GM20000 (cell line): ENCODE results near the gene SHMT2.
A peak's percentile ranks its signal among the peaks of the same experiment; 100 is the strongest.

Experiments used
- DNase-seq: peaks from one replicate; pipeline ENCODE4 v3.0.0; 2012; ENCODE audit warnings: low spot score
- CTCF ChIP-seq: IDR thresholded peaks from 2 replicates; pipeline ENCODE4 v1.5.1; 2012; ENCODE audit warnings: mild to moderate bottlenecking, control low read depth; ENCODE audit errors: extremely low read depth, missing control alignments

The SHMT2 gene

DNA sequence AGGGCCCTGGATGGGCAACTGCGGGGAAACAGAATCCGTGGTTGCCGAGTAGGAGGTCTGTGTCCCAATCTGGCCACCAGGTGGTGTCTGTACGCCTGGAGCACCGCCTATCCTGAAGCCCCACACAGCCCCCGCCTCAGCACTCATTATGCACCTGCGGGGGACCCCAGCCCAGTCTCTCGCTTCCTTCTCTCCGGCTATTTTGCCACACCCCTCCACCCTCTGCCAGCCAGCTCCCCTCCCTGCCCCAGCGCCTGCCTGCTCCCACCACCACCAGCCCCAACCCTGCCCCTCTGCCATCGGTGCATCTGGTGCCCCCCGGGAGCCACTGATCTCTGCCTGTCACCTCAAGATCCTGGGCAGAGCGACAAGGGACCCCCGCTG is 15.1 kb upstream of the SHMT2 start:
- TF ChIP-seq CTCF: peak; percentile 82
- DNase-seq: peak; percentile 86

- no peak for TF ChIP-seq CTCF
- no peak for DNase-seq
Measured at GRCh38 chr12:57215065-57215464, 14.4 kb upstream of the SHMT2 start.

GRCh38 chr12:57215668-57216013 is 13.9 kb upstream of the SHMT2 start:
- peak; percentile 77 for DNase-seq
- no peak for TF ChIP-seq CTCF

DNA sequence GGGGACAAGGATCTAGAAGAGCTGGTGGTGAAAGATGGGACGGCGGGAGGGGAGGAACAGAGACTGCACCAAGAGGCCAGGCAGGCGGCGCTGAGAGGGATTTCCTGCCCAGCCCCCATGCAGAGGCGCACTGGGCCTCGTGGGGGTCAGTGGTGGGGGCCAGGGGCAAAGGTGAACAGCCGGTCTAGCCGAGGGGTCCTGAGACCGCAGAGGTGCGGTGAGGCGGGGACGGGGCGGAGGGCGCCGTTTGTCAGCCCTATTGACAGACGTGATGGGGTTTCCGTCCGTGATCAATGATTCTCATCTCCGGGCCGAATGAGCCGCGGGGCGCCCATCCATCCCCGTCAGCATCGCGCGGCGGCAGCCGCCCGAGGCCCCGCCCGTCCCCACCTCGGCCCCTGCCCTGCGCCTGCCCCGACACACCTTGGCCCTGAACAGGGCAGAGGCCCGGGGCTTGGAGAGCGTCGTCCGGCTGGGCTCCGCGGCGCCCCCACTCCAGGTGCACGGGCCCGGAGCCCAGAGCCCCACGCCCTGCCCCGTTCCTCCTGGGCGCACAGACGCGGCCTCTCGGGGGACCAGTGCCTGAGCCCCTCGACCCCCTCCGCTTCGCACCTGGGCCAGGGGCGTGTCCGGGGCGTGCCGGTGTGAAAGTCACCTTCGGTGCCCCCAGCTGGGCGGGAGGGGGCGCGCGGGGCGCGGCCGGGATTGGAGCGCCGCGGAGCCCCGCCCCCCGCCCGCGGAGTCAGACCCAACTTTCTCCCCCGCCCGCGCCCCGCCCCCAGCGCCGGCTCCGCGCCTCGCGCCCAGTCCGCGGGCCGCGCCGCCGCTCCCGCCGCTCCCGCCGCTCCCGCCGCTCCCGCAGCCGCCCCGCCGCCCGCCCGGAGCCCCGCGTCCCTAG is 13.2 kb upstream of the SHMT2 start, which contains the start of gene NXPH4:
NXPH4 (plus strand) TSS at position 781 of the 898 bp plus-strand sequence. CDS start 176 bp downstream, outside the sequence.
- TF ChIP-seq CTCF: peak; percentile 25
- peak; percentile 88 for DNase-seq

DNA sequence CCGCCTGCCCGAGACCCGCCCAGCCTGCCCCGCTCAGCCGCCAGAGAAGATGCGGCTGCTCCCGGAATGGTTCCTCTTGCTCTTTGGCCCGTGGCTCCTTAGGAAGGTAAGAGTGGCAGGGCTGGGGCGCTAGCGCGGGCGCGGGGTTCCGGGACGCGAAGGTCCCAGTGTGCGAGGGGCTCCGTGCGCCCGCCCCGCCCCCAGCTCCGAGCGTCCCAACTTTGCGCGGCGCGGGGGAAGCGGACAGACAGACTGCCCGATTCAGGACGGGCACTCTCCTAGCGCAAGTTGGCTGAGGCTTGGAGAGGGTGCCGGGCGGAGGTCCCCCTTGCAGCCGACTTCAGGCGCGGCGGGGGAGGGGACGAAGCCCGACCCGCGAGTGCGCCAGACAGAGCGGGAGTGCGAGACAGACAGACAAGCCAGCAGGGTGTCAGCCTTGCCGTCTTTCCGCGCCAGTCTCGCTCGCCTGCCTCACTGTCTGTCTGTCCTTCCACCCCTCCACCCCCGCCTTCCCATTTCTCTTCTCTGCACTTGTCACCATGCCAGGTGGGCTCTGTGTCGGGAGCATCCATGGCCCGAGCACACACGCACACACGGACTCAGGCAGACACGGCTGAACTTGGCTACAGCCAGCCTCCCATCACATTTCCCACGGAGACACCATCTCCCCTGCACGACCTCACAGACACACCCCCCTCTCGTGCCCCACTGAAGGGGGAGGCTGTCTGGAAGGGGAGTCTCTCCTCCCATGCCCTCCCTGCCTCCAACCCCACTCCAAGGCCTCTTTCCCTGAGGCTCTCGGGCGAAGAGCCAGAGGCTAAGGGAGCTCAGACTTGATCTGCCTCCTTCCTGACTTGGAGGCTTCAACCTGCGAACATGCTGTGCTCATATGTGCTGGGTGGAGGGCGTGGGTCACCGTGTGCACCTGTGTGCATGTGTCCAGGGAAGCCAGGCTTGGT is 12.3 kb upstream of the SHMT2 start:
- no peak for TF ChIP-seq CTCF
- DNase-seq: no peak

GRCh38 chr12:57218030-57218853 is 11.3 kb upstream of the SHMT2 start:
- DNase-seq: no peak

More at GRCh38 chr12:57218030-57218853, 11.3 kb upstream of the SHMT2 start:
- no peak for TF ChIP-seq CTCF
